Heart right ventricle (tissue), 16 donors: ENCODE results near the gene RNF166. TPM values are rescaled to one million over a fixed set of nuclear protein-coding genes. Genes with fewer than 3 reads are reported as not detected.

Experiments
- ATAC-seq, 8 donors: fragments of 200-7000 bp; cut with Tn5 transposase; one replicate each; pipeline ENCODE4 v1.9.1; 2020; ENCODE audit warnings: mild to moderate bottlenecking in 8 of 8, moderate library complexity in 8 of 8, moderate number of reproducible peaks in 1 of 8
- DNase-seq, 2 donors: peaks; one replicate each; pipeline ENCODE4 v3.0.0-alpha.2; 2020
- H3K27ac ChIP-seq, 10 donors: fragments of 200-600 bp; sonication (generic) in 2 of 10; one replicate each; pipeline versions ENCODE4 v1.5.0 to v1.8.0; 2020 to 2022; ENCODE audit warnings: mild to moderate bottlenecking in 3 of 10
- H3K27me3 ChIP-seq, 7 donors: fragments of 200-600 bp; one replicate each; pipeline ENCODE4 v1.8.0; 2021 to 2022; ENCODE audit warnings: mild to moderate bottlenecking in 2 of 7
- H3K36me3 ChIP-seq, 9 donors: fragments of 200-600 bp; sonication (generic) in 1 of 9; one replicate each; pipeline versions ENCODE4 v1.5.0 to v1.8.0; 2020 to 2022; ENCODE audit warnings: mild to moderate bottlenecking in 2 of 9
- H3K4me1 ChIP-seq, 9 donors: fragments of 200-600 bp; sonication (generic) in 1 of 9; one replicate each; pipeline versions ENCODE4 v1.5.0 to v1.8.0; 2020 to 2022; ENCODE audit warnings: mild to moderate bottlenecking in 4 of 9
- H3K4me3 ChIP-seq, 10 donors: fragments of 200-600 bp; sonication (generic) in 2 of 10; one replicate each; pipeline versions ENCODE4 v1.5.0 to v1.8.0; 2020 to 2022; ENCODE audit warnings: mild to moderate bottlenecking in 7 of 10, moderate library complexity in 2 of 10
- H3K9me3 ChIP-seq, 11 donors: fragments of 200-600 bp in 10 of 11; sonication (generic) in 2 of 11; one replicate each; pipeline versions ENCODE4 v1.5.0 to v1.8.0; 2013 to 2022; ENCODE audit warnings: mild to moderate bottlenecking in 2 of 11, control low read depth in 1 of 11, moderate library complexity in 1 of 11
- CTCF ChIP-seq, 9 donors: fragments of 200-600 bp; sonication (generic) in 2 of 9; IDR thresholded peaks; one replicate each; pipeline versions ENCODE4 v1.5.0 to v1.8.0; 2021 to 2022; ENCODE audit warnings: antibody characterized with exemption in 9 of 9, mild to moderate bottlenecking in 5 of 9, moderate library complexity in 1 of 9
- WGBS, 2 donors: extraction: QIAGEN DNeasy Blood & Tissue Kit; methylation state at CpG; one replicate each; pipeline ENCODE4 v1.1.7; 2013; ENCODE audit warnings: inconsistent platforms in 1 of 2; 5-methylcytosine and 5-hydroxymethylcytosine counted together
- intact Hi-C, 10 donors: fragments of 100-400 bp; cut with DNase I; formaldehyde crosslinking; loops; one replicate each; pipeline versions ENCODE4 v1.11.1 to v1.14.2; 2022
- polyA plus RNA-seq, 2 donors: library from polyadenylated mRNA; stranded (reverse); fragments of 200-250 nt; gene quantifications; one replicate each; pipeline ENCODE4 v1.2.3, GENCODE V29; 2013
- total RNA-seq, 10 donors: library from RNA; stranded (reverse); fragmentation: NEBNext Ultra II Directional in 3 of 10; extraction: Animal tissue kit (Norgen Biotek cat#: 25700) in 3 of 10; gene quantifications; one replicate each; pipeline versions ENCODE4 v1.2.1 to v1.2.4, GENCODE V29; 2021 to 2023
- donor health status: Arrhythmogenic right ventricular cardiomyopathy.
- donor health status: ischemic (EF 13 %, LVEDD 7.1; RV severe dilation, severe dysfunction).
- donor health status: healthy with polysubstance abuse.
- donor health status: DM: no; HTN: yes; CAD: no.
- donor health status: DM: no; HTN: no; CAD: no.
- donor health status: ischemic (EF 25% LVEDD 6.9; RV normal size, moderate dysfunction).
- donor health status: ischemic (EF 25% LVEDD 5.7; RV mildly dilated, moderate dysfunction).
- donor health status: healthy.
- donor health status: DM: yes; HTN: yes; CAD: no.
- donor health status: Ischemic cardiomyopathy.
- donor health status: ischemic (EF 35%, LVEDD 5.7; RV mildly dilated, moderate dysfunction).
- donor health status: nonischemic (EF 11% LVEDD 7.7; RV severe dilation, severe dysfunction).
- donor health status: DM: yes; HTN: yes; CAD: no.
- donor health status: PGD.
- donor health status: ischemic (EF 29% LVEDD 5.4; RV normal size, mild dysfunction).
- donor health status: nonischemic (EF 23%, LVEDD 6.1; RV moderate dilation, normal function).

RNF166 gene
- total and polyA plus RNA-seq, 12 donors, result 11.8 to 38.0 (median 14.3) TPM

DNA sequence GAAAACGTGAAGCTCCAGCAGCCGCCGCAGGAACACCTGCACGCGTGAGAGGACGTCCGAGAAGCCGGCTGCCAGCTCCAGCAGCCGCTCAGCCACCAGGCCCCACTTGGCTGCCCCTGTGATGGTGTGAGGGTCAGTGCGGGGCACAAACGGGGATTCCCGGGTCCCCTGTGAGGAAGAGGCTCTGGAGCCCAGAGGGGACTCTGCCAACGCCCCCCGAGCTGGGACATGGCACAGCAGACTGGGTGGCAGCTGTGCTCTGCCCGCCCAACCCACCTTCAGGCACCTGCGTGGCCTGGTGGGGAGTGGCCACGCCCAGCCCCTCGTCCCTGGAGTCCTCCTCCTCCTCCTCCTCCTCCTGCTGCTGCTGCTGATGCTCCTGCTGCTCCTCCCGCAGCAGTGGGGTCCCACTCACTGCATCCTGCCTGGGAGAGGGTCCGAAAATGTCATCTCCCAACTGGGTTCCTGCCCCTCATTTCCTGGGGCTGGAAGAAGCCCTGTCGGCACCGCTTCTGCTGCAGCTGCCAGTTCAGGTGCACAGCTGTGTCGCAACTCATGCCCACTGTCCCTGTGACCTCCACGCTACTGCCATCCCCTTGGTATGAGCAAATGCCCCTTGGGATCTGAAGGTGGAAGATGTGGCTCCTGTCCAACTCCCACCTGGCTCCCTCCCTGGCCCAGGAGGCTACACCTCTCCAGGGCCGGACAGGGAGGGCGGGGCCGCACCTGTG lies 27.6 kb upstream of the RNF166 start:
- H3K9me3 ChIP-seq, result no peaks in the 10 kb centered on the region
- ATAC-seq, result no peak
- peaks cover 0 to 79% (median 0%) of the 10 kb centered on the region in 9 donors for H3K36me3 ChIP-seq
- no peaks in the 10 kb centered on the region for H3K27me3 ChIP-seq
- no peak overlapping the region for H3K4me3 ChIP-seq
- peaks cover 0 to 10% (median 4%) of the 10 kb centered on the region in 9 donors for H3K4me1 ChIP-seq
- intact Hi-C loops, result loop anchor here in 1 of 10 donors (10.0 kb wide), 1 partner anchor 481 kb away; the partner anchor contains the start of gene ZNF778
- no peak for TF ChIP-seq CTCF (IDR thresholded peaks at IDR 0.05)
- DNase-seq, result no peak
- WGBS, 2 donors, result 94% methylated on average over 25 to 27 of the region's 27 CpGs
- H3K27ac ChIP-seq, result no peak overlapping the region

DNA sequence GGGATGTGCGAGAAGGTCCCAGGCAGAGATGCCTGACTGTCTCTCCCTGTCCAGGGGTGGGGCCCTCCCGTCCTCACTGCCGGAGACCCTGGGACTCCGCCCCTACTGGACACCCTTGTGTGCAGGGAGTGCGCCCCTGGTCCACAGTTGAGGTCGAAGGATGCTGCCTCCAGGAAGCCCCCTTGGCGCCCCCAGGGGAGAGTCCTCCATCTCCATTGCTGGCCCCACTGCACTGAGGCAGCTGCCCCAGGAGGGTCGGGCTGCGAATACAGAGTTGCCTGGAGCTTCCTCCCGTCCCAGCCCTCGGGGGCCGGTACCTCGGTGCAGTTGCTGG lies 26.7 kb upstream of the RNF166 start:
- WGBS, 2 donors, result 87 to 88% methylated on average over 13 of the region's 13 CpGs

DNA sequence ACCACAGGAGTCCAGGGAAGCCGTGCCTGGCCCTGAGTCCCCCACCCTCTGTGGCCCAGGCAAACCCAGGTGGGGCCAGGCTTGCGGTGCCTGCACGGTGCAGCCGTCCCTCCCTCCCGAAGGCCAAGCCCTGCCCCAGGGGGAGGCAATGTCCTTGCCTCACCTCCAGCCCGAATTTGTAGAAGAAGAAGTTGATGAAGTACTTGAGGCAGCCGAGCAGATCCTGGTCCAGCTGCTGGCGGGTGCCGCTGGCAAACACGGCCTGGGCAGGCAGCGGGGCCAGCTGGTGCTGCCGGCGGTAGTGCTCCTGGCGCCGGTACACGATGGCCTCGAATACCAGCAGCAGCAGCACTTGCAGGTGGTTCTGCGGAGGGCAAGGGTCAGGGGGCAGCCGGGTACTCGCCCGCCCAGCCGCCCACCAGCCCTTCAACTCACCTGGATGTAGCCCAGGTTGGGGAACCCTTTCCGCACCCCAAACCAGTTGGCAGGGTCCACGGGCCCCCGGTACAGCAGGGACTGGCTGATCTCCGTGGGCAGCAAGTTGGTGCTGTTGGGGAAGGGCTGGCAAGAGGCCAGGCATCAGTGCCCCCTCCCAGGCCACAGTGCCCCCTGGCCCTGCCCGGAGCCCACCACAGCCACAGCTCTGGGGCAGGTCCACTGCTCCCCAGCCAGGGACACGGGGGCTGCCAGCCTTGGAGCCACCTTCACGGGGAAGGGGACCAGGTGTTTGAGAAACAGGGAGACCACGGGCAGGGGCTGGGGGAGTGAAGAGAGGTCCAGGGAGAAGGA lies 26.2 kb upstream of the RNF166 start:
- no peaks in the 10 kb centered on the region for H3K27me3 ChIP-seq
- H3K4me1 ChIP-seq, result peaks cover 0 to 12% (median 3%) of the 10 kb centered on the region in 9 donors
- H3K9me3 ChIP-seq, result no peaks in the 10 kb centered on the region
- H3K27ac ChIP-seq, result no peak overlapping the region
- intact Hi-C loops, result loop anchor here in 1 of 10 donors (10.0 kb wide), 1 partner anchor 482 kb away; the partner anchor contains the start of gene ZNF778
- no peak for ATAC-seq
- peaks cover 0 to 75% (median 0%) of the 10 kb centered on the region in 9 donors for H3K36me3 ChIP-seq
- no peak for DNase-seq
- WGBS, 2 donors, result 88 to 90% methylated on average over 30 of the region's 30 CpGs
- H3K4me3 ChIP-seq, result no peak overlapping the region
- TF ChIP-seq CTCF (IDR thresholded peaks at IDR 0.05), result no peak

More for the DNA sequence above, 26.7 kb upstream of the RNF166 start:
- intact Hi-C loops, result loop anchor here in 1 of 10 donors (10.0 kb wide), 1 partner anchor 482 kb away; the partner anchor contains the start of gene ZNF778
- ATAC-seq, result no peak
- no peaks in the 10 kb centered on the region for H3K9me3 ChIP-seq
- DNase-seq, result no peak
- H3K27me3 ChIP-seq, result no peaks in the 10 kb centered on the region
- no peak overlapping the region for H3K27ac ChIP-seq
- H3K4me3 ChIP-seq, result no peak overlapping the region
- peaks cover 0 to 12% (median 4%) of the 10 kb centered on the region in 9 donors for H3K4me1 ChIP-seq
- TF ChIP-seq CTCF (IDR thresholded peaks at IDR 0.05), result no peak
- peaks cover 0 to 73% (median 0%) of the 10 kb centered on the region in 9 donors for H3K36me3 ChIP-seq

DNA sequence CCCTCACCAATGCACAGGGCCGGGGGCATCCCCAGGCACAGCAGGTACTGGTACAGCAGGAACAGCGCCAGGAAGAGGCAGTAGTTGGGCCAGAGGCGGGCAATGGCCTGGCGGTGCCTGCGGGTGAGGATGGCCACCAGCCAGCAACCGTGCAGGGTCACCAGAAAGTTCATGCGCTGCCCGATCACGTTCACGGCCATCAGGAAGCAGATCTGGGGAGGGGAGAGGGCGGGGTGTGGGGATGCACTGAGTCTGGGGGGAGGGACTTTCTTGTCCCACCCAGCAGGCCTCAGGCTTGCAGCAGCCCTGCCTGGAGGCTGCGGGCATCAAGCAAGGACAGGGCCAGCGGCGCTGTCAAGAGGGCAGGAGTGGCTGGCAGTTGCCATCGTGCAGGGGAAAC lies 25.5 kb upstream of the RNF166 start:
- no peak overlapping the region for H3K27ac ChIP-seq
- peaks cover 0 to 8% (median 0%) of the 10 kb centered on the region in 9 donors for H3K4me1 ChIP-seq
- ATAC-seq (no peak), DNase-seq (no peak)
- H3K36me3 ChIP-seq, result peaks cover 0 to 76% (median 0%) of the 10 kb centered on the region in 9 donors
- WGBS, 2 donors, result 75% methylated on average over 15 of the region's 15 CpGs
- no peak overlapping the region for H3K4me3 ChIP-seq
- no peaks in the 10 kb centered on the region for H3K9me3 ChIP-seq
- H3K27me3 ChIP-seq, result no peaks in the 10 kb centered on the region
- no peak for TF ChIP-seq CTCF (IDR thresholded peaks at IDR 0.05)
- intact Hi-C loops, result loop anchor here in 1 of 10 donors (10.0 kb wide), 1 partner anchor 483 kb away; the partner anchor contains the start of gene ZNF778
